Smooth muscle cell (in vitro differentiated cells): ENCODE data around the gene VPS16. TPM values are rescaled to one million over a fixed set of nuclear protein-coding genes. Genes with fewer than 3 reads are reported as not detected.
A peak's percentile ranks its signal among the peaks of the same experiment; 100 is the strongest.

ENCODE experiments used
- DNase-seq: peaks from one replicate; lab custom pipeline; 2025; ENCODE audit not compliant: unreplicated experiment; lab: John Stamatoyannopoulos, UW
- H2AFZ ChIP-seq: fragments of 200-600 bp; sonication (generic); 2 replicates; pipeline ENCODE4 v1.6.0; 2016; ENCODE audit warnings: antibody characterized with exemption, low read depth, mild to moderate bottlenecking
- H3F3A ChIP-seq: fragments of 200-600 bp; sonication (generic); 2 replicates; pipeline ENCODE4 v1.6.0; 2017; ENCODE audit warnings: antibody characterized with exemption, low read depth
- H3K27ac ChIP-seq: fragments of 200-600 bp; sonication (generic); 2 replicates; pipeline ENCODE4 v1.5.1; 2016; ENCODE audit warnings: low read depth, mild to moderate bottlenecking
- H3K27me3 ChIP-seq: fragments of 200-600 bp; sonication (generic); 2 replicates; pipeline ENCODE4 v1.6.1; 2016; ENCODE audit warnings: low read depth, mild to moderate bottlenecking
- H3K36me3 ChIP-seq: fragments of 200-600 bp; sonication (generic); 2 replicates; pipeline ENCODE4 v1.5.1; 2016; ENCODE audit warnings: low read depth
- H3K4me1 ChIP-seq: fragments of 200-600 bp; sonication (generic); 2 replicates; pipeline ENCODE4 v1.5.1; 2016; ENCODE audit warnings: low read depth
- H3K4me2 ChIP-seq: fragments of 200-600 bp; sonication (generic); 2 replicates; pipeline ENCODE4 v1.6.0; 2016; ENCODE audit warnings: mild to moderate bottlenecking
- H3K4me3 ChIP-seq: fragments of 200-600 bp; sonication (generic); 2 replicates; pipeline ENCODE4 v1.5.1; 2016; ENCODE audit warnings: mild to moderate bottlenecking
- H3K79me2 ChIP-seq: fragments of 200-600 bp; sonication (generic); 2 replicates; pipeline ENCODE4 v1.6.0; 2016; ENCODE audit warnings: low read depth, mild to moderate bottlenecking
- H3K9ac ChIP-seq: fragments of 200-600 bp; sonication (generic); 2 replicates; pipeline ENCODE4 v1.6.0; 2016; ENCODE audit warnings: low read depth
- H3K9me3 ChIP-seq: fragments of 200-600 bp; sonication (generic); replicated peaks from 2 replicates; pipeline ENCODE4 v1.5.1; 2016; ENCODE audit warnings: low read depth
- H4K20me1 ChIP-seq: fragments of 200-600 bp; sonication (generic); 2 replicates; pipeline ENCODE4 v1.6.0; 2016; ENCODE audit warnings: low read depth
- CTCF ChIP-seq: fragments of 200-600 bp; sonication (generic); IDR thresholded peaks from 2 replicates; pipeline ENCODE4 v1.5.1; 2017; ENCODE audit warnings: borderline replicate concordance, mild to moderate bottlenecking, antibody characterized with exemption; ENCODE audit not compliant: insufficient read depth, poor library complexity, severe bottlenecking
- WGBS: methylation state at CpG from one replicate; pipeline ENCODE4 v1.1.7; 2016; ENCODE audit warnings: low lambda C conversion rate; 5-methylcytosine and 5-hydroxymethylcytosine counted together
- polyA plus RNA-seq: library from polyadenylated mRNA; unstranded; fragments of >200 nt; fragmentation: Nextera tagmentation; extraction: Ambion mirVana; gene quantifications from 2 replicates; pipeline ENCODE4 v1.2.1, GENCODE V29; 2016
- total RNA-seq: library from RNA; depleted of rRNA; stranded (reverse); fragments of >200 nt; gene quantifications from 2 replicates; pipeline ENCODE4 v1.2.3, GENCODE V29; 2014

Gene VPS16
- total and polyA plus RNA-seq, 2 experiments from 2014 or later: 26.3 to 36.9 TPM

DNA sequence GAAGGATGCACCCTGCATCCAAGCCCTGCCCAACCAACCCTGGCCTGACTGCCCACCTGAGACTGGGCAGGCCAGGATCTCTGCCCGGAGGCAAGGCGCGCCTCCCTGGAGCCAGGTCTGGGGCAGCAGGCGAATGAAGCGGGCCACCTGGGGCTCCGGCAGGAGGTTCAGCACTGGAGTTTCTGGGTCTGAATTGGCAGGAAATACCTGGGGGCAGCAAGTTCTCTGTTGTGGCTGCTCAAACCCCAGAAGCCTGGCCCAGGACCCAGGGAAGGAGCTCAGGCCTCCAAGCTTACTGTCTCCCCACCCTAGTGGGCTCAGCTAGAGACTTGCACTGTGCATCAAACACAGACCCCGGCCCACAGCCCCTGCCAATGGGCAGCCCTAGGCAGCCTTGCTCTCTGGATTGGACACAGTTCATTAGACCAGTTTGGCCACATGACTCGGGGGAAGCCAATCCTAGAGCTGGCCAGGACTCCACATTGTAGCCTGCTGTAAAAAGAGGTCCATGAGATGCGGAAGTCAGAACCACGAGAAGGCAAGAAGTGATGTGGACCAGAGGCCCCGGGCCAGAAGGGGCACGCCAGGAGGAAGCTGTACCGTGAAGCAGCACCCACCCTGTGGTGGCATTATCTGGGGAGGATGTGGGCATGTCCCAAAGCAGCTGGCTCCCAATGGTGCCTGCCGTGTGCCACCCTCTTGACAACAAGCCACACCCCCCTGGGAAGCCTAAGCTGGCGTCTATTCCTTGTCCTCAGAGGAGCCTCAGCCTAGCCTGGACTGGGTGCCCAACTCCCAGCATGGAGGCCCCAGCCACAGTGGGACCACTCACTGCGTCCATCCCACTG lies 43.2 kb upstream of the VPS16 start:
- H3K9ac ChIP-seq: no peak overlapping the region
- no peaks in the 10 kb centered on the region for H3K79me2 ChIP-seq
- H3K9me3 ChIP-seq: no peaks in the 10 kb centered on the region
- no peaks in the 10 kb centered on the region for H4K20me1 ChIP-seq
- no peaks in the 10 kb centered on the region for H3F3A ChIP-seq
- H3K4me1 ChIP-seq: peaks cover 13% of the 10 kb centered on the region
- no peak overlapping the region for H2AFZ ChIP-seq
- H3K36me3 ChIP-seq: no peaks in the 10 kb centered on the region
- no peak for TF ChIP-seq CTCF
- no peak overlapping the region for H3K4me3 ChIP-seq
- H3K27me3 ChIP-seq: peaks cover 20% of the 10 kb centered on the region
- H3K4me2 ChIP-seq: no peak overlapping the region
- H3K27ac ChIP-seq: no peak overlapping the region
- no peak for DNase-seq
- WGBS: 88% methylated on average over 16 of the region's 16 CpGs

DNA sequence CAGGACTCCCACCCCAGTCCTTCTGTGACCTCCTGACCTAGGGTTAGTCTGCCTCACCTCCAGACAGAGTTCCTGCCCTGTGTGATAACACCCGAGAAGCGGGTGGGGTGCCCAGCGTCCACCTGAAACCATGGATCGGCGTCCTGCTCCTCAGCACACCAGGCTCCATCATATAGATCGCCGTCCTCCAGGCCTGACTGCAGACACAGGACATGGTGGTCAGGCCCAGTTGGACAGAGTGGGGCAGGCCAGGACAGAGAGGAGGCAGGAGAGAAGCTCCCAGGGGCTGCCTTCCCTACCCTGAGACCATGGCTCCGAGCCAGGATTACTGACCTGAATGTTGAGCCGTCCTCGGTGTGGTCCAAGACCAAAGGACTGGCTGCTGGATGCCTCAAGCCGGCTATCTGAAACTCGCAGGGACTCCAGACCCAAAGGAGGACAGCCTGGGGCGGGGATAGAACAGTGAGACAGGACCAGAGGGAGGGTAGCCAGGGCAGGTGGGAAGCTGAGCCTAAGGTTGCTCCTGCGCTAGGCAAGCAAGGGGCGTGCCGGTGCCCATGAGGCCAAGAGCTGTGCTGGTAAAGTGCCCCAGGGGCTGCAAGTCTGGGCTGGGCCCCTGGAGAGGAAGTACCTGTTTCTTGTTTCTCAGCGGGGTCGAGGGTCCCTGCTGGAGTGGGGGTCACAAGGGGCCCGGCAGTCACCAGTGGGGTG lies 42.3 kb upstream of the VPS16 start:
- Histone ChIP-seq H3K27me3 (peaks cover 25% of the 10 kb centered on the region), H3K9ac (no peak overlapping the region), H3K36me3 (no peaks in the 10 kb centered on the region), H3K4me1 (peaks cover 13% of the 10 kb centered on the region), H3K9me3 (no peaks in the 10 kb centered on the region), H4K20me1 (no peaks in the 10 kb centered on the region), H2AFZ (no peak overlapping the region), H3F3A (no peaks in the 10 kb centered on the region), H3K27ac (no peak overlapping the region), H3K4me2 (no peak overlapping the region), H3K4me3 (no peak overlapping the region), H3K79me2 (no peaks in the 10 kb centered on the region)
- WGBS: 95% methylated on average over 19 of the region's 19 CpGs
- DNase-seq: no peak
- no peak for TF ChIP-seq CTCF

DNA sequence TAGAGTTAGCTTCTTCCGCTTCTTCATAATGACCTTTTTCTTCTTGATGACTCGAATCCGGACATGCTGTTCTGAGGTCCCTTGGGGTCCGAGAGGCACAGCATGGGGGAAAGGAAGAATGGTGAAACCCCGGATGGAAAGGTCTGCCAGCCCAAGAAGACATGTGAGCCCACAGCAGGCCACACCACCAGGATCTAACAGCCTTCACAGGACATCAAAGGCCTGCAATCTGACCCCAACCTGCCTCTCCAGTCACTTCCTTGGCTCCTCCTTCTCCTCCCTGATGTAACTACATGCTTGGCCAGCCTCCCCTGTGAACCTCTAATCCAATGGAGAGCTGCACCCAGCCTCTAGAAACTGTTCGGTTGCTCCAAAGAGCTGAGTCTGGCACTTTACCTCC lies 41.7 kb upstream of the VPS16 start:
- 86% methylated on average over 6 of the region's 6 CpGs for WGBS
- no peak overlapping the region for H3K9ac ChIP-seq
- no peaks in the 10 kb centered on the region for H3F3A ChIP-seq
- H3K4me2 ChIP-seq: peak overlapping the region; percentile 87
- peaks cover 30% of the 10 kb centered on the region for H3K27me3 ChIP-seq
- no peak for TF ChIP-seq CTCF
- no peaks in the 10 kb centered on the region for H3K36me3 ChIP-seq
- peak overlapping the region; percentile 64 for H3K4me3 ChIP-seq
- peaks cover 13% of the 10 kb centered on the region for H3K4me1 ChIP-seq
- no peaks in the 10 kb centered on the region for H3K79me2 ChIP-seq
- no peak for DNase-seq
- H3K9me3 ChIP-seq: no peaks in the 10 kb centered on the region
- H2AFZ ChIP-seq: no peak overlapping the region
- no peak overlapping the region for H3K27ac ChIP-seq
- H4K20me1 ChIP-seq: no peaks in the 10 kb centered on the region
